ENCODE results near the gene CIDEB.

DNA sequence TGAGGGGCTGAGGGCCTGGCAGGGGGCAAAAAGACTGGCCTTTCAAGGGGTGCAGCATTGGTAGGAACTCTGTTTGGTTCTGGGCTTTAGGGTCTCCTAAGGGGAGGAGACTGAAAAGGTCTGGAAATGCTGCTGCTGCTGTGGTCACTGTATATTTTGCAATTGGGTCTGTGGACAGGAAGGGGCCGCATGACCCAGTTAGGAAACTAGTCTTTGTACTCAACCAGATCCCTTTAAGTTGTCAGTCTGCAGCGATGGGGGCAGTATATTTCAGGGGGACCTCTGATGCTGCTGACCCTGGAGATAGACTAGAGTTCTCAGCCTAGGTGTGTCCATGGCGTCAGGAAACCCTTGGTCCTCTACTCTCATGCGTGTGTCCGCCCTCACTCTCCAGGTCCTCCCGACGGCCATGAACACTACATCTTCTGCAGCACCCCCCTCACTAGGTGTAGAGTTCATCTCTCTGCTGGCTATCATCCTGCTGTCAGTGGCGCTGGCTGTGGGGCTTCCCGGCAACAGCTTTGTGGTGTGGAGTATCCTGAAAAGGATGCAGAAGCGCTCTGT is 7.5 kb upstream of the CIDEB start:
- TF ChIP-seq, protein P1, sequence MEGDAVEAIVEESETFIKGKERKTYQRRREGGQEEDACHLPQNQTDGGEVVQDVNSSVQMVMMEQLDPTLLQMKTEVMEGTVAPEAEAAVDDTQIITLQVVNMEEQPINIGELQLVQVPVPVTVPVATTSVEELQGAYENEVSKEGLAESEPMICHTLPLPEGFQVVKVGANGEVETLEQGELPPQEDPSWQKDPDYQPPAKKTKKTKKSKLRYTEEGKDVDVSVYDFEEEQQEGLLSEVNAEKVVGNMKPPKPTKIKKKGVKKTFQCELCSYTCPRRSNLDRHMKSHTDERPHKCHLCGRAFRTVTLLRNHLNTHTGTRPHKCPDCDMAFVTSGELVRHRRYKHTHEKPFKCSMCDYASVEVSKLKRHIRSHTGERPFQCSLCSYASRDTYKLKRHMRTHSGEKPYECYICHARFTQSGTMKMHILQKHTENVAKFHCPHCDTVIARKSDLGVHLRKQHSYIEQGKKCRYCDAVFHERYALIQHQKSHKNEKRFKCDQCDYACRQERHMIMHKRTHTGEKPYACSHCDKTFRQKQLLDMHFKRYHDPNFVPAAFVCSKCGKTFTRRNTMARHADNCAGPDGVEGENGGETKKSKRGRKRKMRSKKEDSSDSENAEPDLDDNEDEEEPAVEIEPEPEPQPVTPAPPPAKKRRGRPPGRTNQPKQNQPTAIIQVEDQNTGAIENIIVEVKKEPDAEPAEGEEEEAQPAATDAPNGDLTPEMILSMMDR (IDR thresholded peaks at IDR 0.05): no peak
- no peak for TF ChIP-seq POLR2A (IDR thresholded peaks at IDR 0.05)

All from Peyer's patch (tissue), 4 donors.